Heart left ventricle (tissue), 16 donors: Measurements from ENCODE around the gene DNMT1. TPM values are rescaled to one million over a fixed set of nuclear protein-coding genes. Genes with fewer than 3 reads are reported as not detected.
A peak's percentile ranks its signal among the peaks of the same experiment; 100 is the strongest.
"Not testable (repeated sequence)": the region's sequence is repeated elsewhere in the genome, so short reads cannot be mapped to it uniquely, and the experiment has no call there.

Experiments
- ATAC-seq, 4 donors: fragments of 200-7000 bp; cut with Tn5 transposase; one replicate each; pipeline ENCODE4 v1.9.1; 2020 to 2022; ENCODE audit warnings: moderate library complexity in 4 of 4, mild to moderate bottlenecking in 3 of 4, moderate number of reproducible peaks in 1 of 4
- DNase-seq, 5 donors: peaks; one replicate each; pipeline ENCODE4 v3.0.0-alpha.2; 2020
- H3K27ac ChIP-seq, 12 donors: fragments of 200-600 bp; sonication (generic) in 4 of 12; one replicate each; pipeline versions ENCODE4 v1.5.0 to v1.8.0; 2016 to 2022; ENCODE audit warnings: mild to moderate bottlenecking in 2 of 12
- H3K27me3 ChIP-seq, 9 donors: fragments of 200-600 bp; sonication (generic) in 2 of 9; one replicate each; pipeline versions ENCODE4 v1.5.1 to v1.8.0; 2016 to 2022; ENCODE audit warnings: mild to moderate bottlenecking in 3 of 9
- H3K36me3 ChIP-seq, 9 donors: fragments of 200-600 bp; sonication (generic) in 2 of 9; one replicate each; pipeline versions ENCODE4 v1.5.0 to v1.8.0; 2018 to 2022; ENCODE audit warnings: mild to moderate bottlenecking in 2 of 9
- H3K4me1 ChIP-seq, 12 donors: fragments of 200-600 bp; sonication (generic) in 4 of 12; one replicate each; pipeline versions ENCODE4 v1.5.0 to v1.8.0; 2016 to 2022; ENCODE audit warnings: mild to moderate bottlenecking in 3 of 12
- H3K4me3 ChIP-seq, 12 donors: fragments of 200-600 bp; sonication (generic) in 4 of 12; one replicate each; pipeline versions ENCODE4 v1.5.0 to v1.8.0; 2017 to 2022; ENCODE audit warnings: mild to moderate bottlenecking in 9 of 12, moderate library complexity in 4 of 12
- H3K9me3 ChIP-seq, 12 donors: fragments of 200-600 bp; sonication (generic) in 4 of 12; one replicate each; pipeline versions ENCODE4 v1.5.0 to v1.8.0; 2016 to 2022; ENCODE audit warnings: mild to moderate bottlenecking in 1 of 12
- CTCF ChIP-seq, 12 donors: fragments of 200-600 bp; sonication (generic) in 4 of 12; IDR thresholded peaks; one replicate each; pipeline versions ENCODE4 v1.5.0 to v1.8.0; 2018 to 2022; ENCODE audit warnings: antibody characterized with exemption in 12 of 12, mild to moderate bottlenecking in 5 of 12
- POLR2A ChIP-seq, 2 donors: fragments of 450-650 bp; IDR thresholded peaks; one replicate each; pipeline ENCODE4 v1.6.1; 2017; ENCODE audit warnings: antibody characterized with exemption in 2 of 2, mild to moderate bottlenecking in 2 of 2, moderate library complexity in 2 of 2
- WGBS, 4 donors: extraction: QIAGEN DNeasy Blood & Tissue Kit in 2 of 4; methylation state at CpG; one replicate each; pipeline versions ENCODE4 v1.1.5 to v1.1.7; 2013 to 2018; 5-methylcytosine and 5-hydroxymethylcytosine counted together
- intact Hi-C, 10 donors: fragments of 100-400 bp; cut with DNase I; formaldehyde crosslinking; loops; one replicate each; pipeline versions ENCODE4 v1.11.1 to v1.14.2; 2022
- polyA plus RNA-seq, 2 donors: library from polyadenylated mRNA; stranded (reverse); fragments of 200-250 nt; gene quantifications; one replicate each; pipeline ENCODE4 v1.2.3, GENCODE V29; 2013
- total RNA-seq, 9 donors: library from RNA; depleted of rRNA in 2 of 9; stranded (reverse); fragments of >200 nt in 2 of 9; fragmentation: NEBNext Ultra II Directional in 3 of 9; extraction: Animal tissue kit (Norgen Biotek cat#: 25700) in 3 of 9; gene quantifications; one replicate each; pipeline versions ENCODE4 v1.1.0 to v1.2.4, GENCODE V29; 2016 to 2023
- donor health status: ischemic (EF 13 %, LVEDD 7.1; RV severe dilation, severe dysfunction).
- donor health status: healthy with polysubstance abuse.
- donor health status: DM: no; HTN: yes; CAD: no.
- donor health status: DM: no; HTN: no; CAD: no.
- donor health status: ischemic (EF 25% LVEDD 6.9; RV normal size, moderate dysfunction).
- donor health status: ischemic (EF 25% LVEDD 5.7; RV mildly dilated, moderate dysfunction).
- donor health status: healthy.
- donor health status: DM: yes; HTN: yes; CAD: no.
- donor health status: ischemic (EF 35%, LVEDD 5.7; RV mildly dilated, moderate dysfunction).
- donor health status: nonischemic (EF 11% LVEDD 7.7; RV severe dilation, severe dysfunction).
- donor health status: DM: yes; HTN: yes; CAD: no.
- donor health status: PGD.
- donor health status: ischemic (EF 29% LVEDD 5.4; RV normal size, mild dysfunction).
- donor health status: nonischemic (EF 23%, LVEDD 6.1; RV moderate dilation, normal function).

DNMT1 gene
- total and polyA plus RNA-seq, 11 donors = 16.1 to 61.6 (median 25.0) TPM

- DNase-seq (no peak), ATAC-seq (peak in 1 of 4 donors; percentile 1)
- Histone ChIP-seq H3K36me3 (no peaks in the 10 kb centered on the region), H3K27me3 (no peaks in the 10 kb centered on the region), H3K4me3 (no peak overlapping the region), H3K27ac (peak overlapping the region in 7 of 12 donors; percentile 2 to 75 (median 43)), H3K9me3 (no peaks in the 10 kb centered on the region), H3K4me1 (peaks cover 0 to 37% (median 15%) of the 10 kb centered on the region in 12 donors)
- TF ChIP-seq CTCF (IDR thresholded peaks at IDR 0.05) = no peak
- no peak for TF ChIP-seq POLR2A (IDR thresholded peaks at IDR 0.05)
- intact Hi-C loops = loop anchor here in 2 of 10 donors (5.0 kb wide), 1 partner anchor 45 kb away; the partner anchor contains the start of gene DNMT1 (in 2 of the 2)
- WGBS, 4 donors = 80 to 92% (median 83%) methylated on average over 6 of the region's 6 CpGs
Observed at GRCh38 chr19:10237702-10238101, 42.9 kb upstream of the DNMT1 start.

DNA sequence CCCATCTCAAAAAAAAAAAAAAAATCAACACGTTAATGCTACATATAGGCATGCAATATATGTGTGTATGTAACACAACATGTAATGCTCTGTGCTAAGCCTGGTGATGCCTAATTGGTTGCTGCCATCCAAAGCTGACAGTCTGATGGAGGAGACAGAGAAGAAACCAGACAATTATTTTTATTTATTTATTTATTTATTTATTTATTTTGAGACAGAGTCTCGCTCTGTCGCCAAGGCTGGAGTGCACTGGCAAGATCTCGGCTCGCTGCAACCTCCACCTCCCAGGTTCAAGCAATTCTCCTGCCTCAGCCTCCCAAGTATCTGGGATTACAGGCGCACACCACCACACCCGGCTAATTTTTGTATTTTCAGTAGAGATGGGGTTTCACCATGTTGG, 40.7 kb upstream of the DNMT1 start:
- DNase-seq, ATAC-seq, H3K36me3 ChIP-seq, H3K9me3 ChIP-seq, H3K4me3 ChIP-seq, H3K27me3 ChIP-seq: not testable (repeated sequence)
- Histone ChIP-seq H3K4me1 (peaks cover 0 to 44% (median 16%) of the 10 kb centered on the region in 12 donors), H3K27ac (peak overlapping the region in 11 of 12 donors; percentile 48 to 90 (median 76))
- intact Hi-C loops = loop anchor here in 2 of 10 donors (5.0 kb wide), 1 partner anchor 43 kb away; the partner anchor contains the start of gene DNMT1 (in 2 of the 2)
- 93 to 96% (median 94%) methylated on average over 7 of the region's 7 CpGs for WGBS, 4 donors

DNA sequence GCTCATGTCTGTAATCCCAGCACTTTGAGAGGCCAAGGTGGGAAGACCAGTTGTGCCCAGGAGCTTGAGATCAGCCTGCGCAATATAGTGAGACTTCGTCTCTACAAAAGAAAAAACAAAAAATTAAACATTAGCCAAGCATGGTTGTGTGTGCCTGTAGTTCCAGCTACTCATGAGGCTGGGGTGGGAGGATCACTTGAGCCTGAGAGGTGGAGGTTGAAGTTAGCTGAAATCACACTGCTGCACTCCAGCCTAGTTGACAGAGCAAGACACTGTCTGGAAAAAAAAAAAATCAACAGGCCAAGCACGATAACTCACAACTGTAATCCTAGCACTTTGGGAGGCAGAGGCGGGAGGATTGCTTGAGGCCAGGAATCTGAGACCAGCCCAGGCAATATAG, 40.2 kb upstream of the DNMT1 start:
- ATAC-seq (no peak), DNase-seq (no peak)
- H3K9me3 ChIP-seq = no peaks in the 10 kb centered on the region
- peaks cover 0 to 11% (median 0%) of the 10 kb centered on the region in 9 donors for H3K27me3 ChIP-seq
- H3K4me3 ChIP-seq = no peak overlapping the region
- no peak for TF ChIP-seq CTCF (IDR thresholded peaks at IDR 0.05)
- no peak for TF ChIP-seq POLR2A (IDR thresholded peaks at IDR 0.05)
- H3K27ac ChIP-seq = peak overlapping the region in 4 of 12 donors; percentile 81 to 90 (median 86)
- intact Hi-C loops = loop anchor here in 2 of 10 donors (5.0 kb wide), 1 partner anchor 43 kb away; the partner anchor contains the start of gene DNMT1 (in 2 of the 2)
- WGBS, 4 donors = 74 to 85% (median 82%) methylated on average over 4 of the region's 4 CpGs
- peaks cover 0 to 48% (median 19%) of the 10 kb centered on the region in 12 donors for H3K4me1 ChIP-seq
- H3K36me3 ChIP-seq = no peaks in the 10 kb centered on the region

- no peak for DNase-seq
- Histone ChIP-seq H3K27ac (no peak overlapping the region), H3K4me3 (no peak overlapping the region), H3K27me3 (peaks cover 0 to 11% (median 0%) of the 10 kb centered on the region in 9 donors), H3K9me3 (no peaks in the 10 kb centered on the region), H3K4me1 (peaks cover 0 to 59% (median 27%) of the 10 kb centered on the region in 12 donors), H3K36me3 (no peaks in the 10 kb centered on the region)
- intact Hi-C loops = loop anchor here in 1 of 10 donors (5.0 kb wide), 1 partner anchor 42 kb away; the partner anchor contains the start of gene DNMT1
- ATAC-seq = no peak
- no peak for TF ChIP-seq POLR2A (IDR thresholded peaks at IDR 0.05)
- TF ChIP-seq CTCF (IDR thresholded peaks at IDR 0.05) = no peak
- 79 to 84% (median 82%) methylated on average over 4 of the region's 4 CpGs for WGBS, 4 donors
Observed at GRCh38 chr19:10233946-10234345, 39.2 kb upstream of the DNMT1 start.
